HEK293 (cell line): ENCODE results near the gene CLEC12A.

Experiments
- CTCF ChIA-PET: fragments of 350-600 bp; formaldehyde crosslinking; extraction: SDS; loops from one replicate; lab custom pipeline; 2021; ENCODE audit warnings: antibody characterized with exemption; lab: Yijun Ruan, JAX
- POLR2A ChIA-PET: fragments of 300-600 bp; formaldehyde crosslinking; extraction: SDS; loops from one replicate; lab custom pipeline; 2020; ENCODE audit warnings: antibody characterized with exemption, inconsistent platforms; lab: Yijun Ruan, JAX
- H3K27ac ChIP-seq: fragments of 200-500 bp; sonication (Bioruptor generic); 2 replicates; pipeline ENCODE4 v1.5.1; 2014; ENCODE audit warnings: low read depth, low read length, control low read depth, inconsistent platforms; ENCODE audit errors: extremely low read depth
- H3K36me3 ChIP-seq, 2 experiments: fragments of 200-500 bp in 1 of 2; sonication (Bioruptor generic) in 1 of 2; 1 replicate in 1 of 2; 2 replicates in 1 of 2; pipeline ENCODE4 v1.5.1; 2014 to 2017; ENCODE audit warnings: inconsistent platforms in 2 of 2, low read length in 2 of 2; ENCODE audit not compliant: control insufficient read depth in 2 of 2, insufficient read depth in 1 of 2
- H3K4me1 ChIP-seq: fragments of 200-500 bp; sonication (Bioruptor generic); 2 replicates; pipeline ENCODE4 v1.5.1; 2014; ENCODE audit warnings: mild to moderate bottlenecking, low read length, inconsistent platforms; ENCODE audit not compliant: control insufficient read depth, insufficient read depth
- H3K4me3 ChIP-seq: 2 replicates; pipeline ENCODE4 v1.5.1; 2011; ENCODE audit warnings: low read depth, mild to moderate bottlenecking, control low read depth, low read length, moderate library complexity
- H3K9me3 ChIP-seq: fragments of 200-500 bp; sonication (Bioruptor generic); 2 replicates; pipeline ENCODE4 v1.5.1; 2014; ENCODE audit warnings: low read depth, low read length, inconsistent platforms; ENCODE audit not compliant: control insufficient read depth, insufficient read depth
- GFI1B ChIP-seq: fragments of 450-650 bp; formaldehyde crosslinking; IDR thresholded peaks from 2 replicates; pipeline ENCODE4 v1.5.1; 2016; ENCODE audit warnings: missing biosample characterization, missing genetic modification characterization
- KLF7 ChIP-seq: fragments of 450-650 bp; formaldehyde crosslinking; IDR thresholded peaks from 2 replicates; pipeline ENCODE4 v1.5.1; 2016; ENCODE audit warnings: missing biosample characterization, missing genetic modification characterization, borderline replicate concordance
- MEIS1 ChIP-seq: sonication (generic); formaldehyde crosslinking; IDR thresholded peaks from 2 replicates; pipeline ENCODE4 v1.8.1; 2022; ENCODE audit warnings: missing genetic modification reagents, mild to moderate bottlenecking, borderline replicate concordance
- SALL2 ChIP-seq: fragments of 450-650 bp; formaldehyde crosslinking; IDR thresholded peaks from 2 replicates; pipeline ENCODE4 v1.5.0; 2017; ENCODE audit warnings: missing biosample characterization, mild to moderate bottlenecking, missing genetic modification characterization, borderline replicate concordance
- SCRT2 ChIP-seq: fragments of 450-650 bp; formaldehyde crosslinking; IDR thresholded peaks from 2 replicates; pipeline ENCODE4 v1.5.1; 2016; ENCODE audit warnings: missing biosample characterization, missing genetic modification characterization
- SETDB1 ChIP-seq: IDR thresholded peaks from one replicate; pipeline ENCODE4 v1.6.1; 2017; ENCODE audit warnings: mild to moderate bottlenecking, low read length, moderate library complexity, mixed read lengths; ENCODE audit not compliant: insufficient read length
- SP2 ChIP-seq: fragments of 450-650 bp; formaldehyde crosslinking; IDR thresholded peaks from 2 replicates; pipeline ENCODE4 v1.5.1; 2016; ENCODE audit warnings: missing biosample characterization, missing genetic modification characterization
- TCF7L2 ChIP-seq: IDR thresholded peaks from 2 replicates; pipeline ENCODE4 v1.6.1; 2011; ENCODE audit warnings: low read depth, mild to moderate bottlenecking, inconsistent platforms, low read length, moderate library complexity, borderline replicate concordance
- WT1 ChIP-seq: fragments of 450-650 bp; formaldehyde crosslinking; IDR thresholded peaks from 2 replicates; pipeline ENCODE4 v1.5.1; 2016; ENCODE audit warnings: missing biosample characterization, missing genetic modification characterization
- ZBTB48 ChIP-seq: fragments of 450-650 bp; formaldehyde crosslinking; IDR thresholded peaks from 2 replicates; pipeline ENCODE4 v1.5.1; 2016; ENCODE audit warnings: missing biosample characterization, missing genetic modification characterization
- ZNF10 ChIP-seq: fragments of 450-650 bp; formaldehyde crosslinking; IDR thresholded peaks from 2 replicates; pipeline ENCODE4 v1.5.1; 2017; ENCODE audit warnings: missing biosample characterization, missing genetic modification characterization
- ZNF155 ChIP-seq: fragments of 450-650 bp; formaldehyde crosslinking; IDR thresholded peaks from 2 replicates; pipeline ENCODE4 v1.5.1; 2016; ENCODE audit warnings: missing biosample characterization, missing genetic modification characterization
- ZNF19 ChIP-seq: fragments of 450-650 bp; formaldehyde crosslinking; IDR thresholded peaks from 2 replicates; pipeline ENCODE4; 2016; ENCODE audit warnings: missing biosample characterization, missing genetic modification characterization, low read depth
- ZNF514 ChIP-seq: fragments of 450-650 bp; formaldehyde crosslinking; IDR thresholded peaks from 2 replicates; pipeline ENCODE4 v1.5.1; 2016; ENCODE audit warnings: missing biosample characterization, missing genetic modification characterization
- ZNF600 ChIP-seq: fragments of 450-650 bp; formaldehyde crosslinking; IDR thresholded peaks from 2 replicates; pipeline ENCODE4 v1.5.1; 2016; ENCODE audit warnings: missing biosample characterization, missing genetic modification characterization
- ZNF837 ChIP-seq: fragments of 450-650 bp; formaldehyde crosslinking; IDR thresholded peaks from 2 replicates; pipeline ENCODE4 v1.5.1; 2016; ENCODE audit warnings: missing biosample characterization, missing genetic modification characterization
- ZSCAN30 ChIP-seq: fragments of 450-650 bp; IDR thresholded peaks from 2 replicates; pipeline ENCODE4 v1.5.1; 2018; ENCODE audit warnings: missing biosample characterization, mild to moderate bottlenecking, missing genetic modification characterization, moderate library complexity
- TF ChIP-seq, protein P1 (sequence below): fragments of 450-650 bp; IDR thresholded peaks from 2 replicates; pipeline ENCODE4 v1.5.1; 2018; ENCODE audit warnings: missing biosample characterization, mild to moderate bottlenecking, missing genetic modification characterization
- TF ChIP-seq, protein P2 (sequence below): fragments of 450-650 bp; formaldehyde crosslinking; IDR thresholded peaks from 2 replicates; pipeline ENCODE4 v1.5.1; 2017; ENCODE audit warnings: missing biosample characterization, mild to moderate bottlenecking, missing genetic modification characterization, moderate library complexity
- TF ChIP-seq, protein P3 (sequence below): fragments of 450-650 bp; formaldehyde crosslinking; IDR thresholded peaks from 2 replicates; pipeline ENCODE4 v1.5.1; 2017; ENCODE audit warnings: missing biosample characterization, missing genetic modification characterization
- TF ChIP-seq, protein P4 (sequence below): fragments of 450-650 bp; formaldehyde crosslinking; IDR thresholded peaks from 2 replicates; pipeline ENCODE4 v1.5.1; 2016; ENCODE audit warnings: missing biosample characterization, missing genetic modification characterization
- TF ChIP-seq, protein P5 (sequence below): fragments of 450-650 bp; formaldehyde crosslinking; IDR thresholded peaks from 2 replicates; pipeline ENCODE4 v1.5.1; 2016; ENCODE audit warnings: missing biosample characterization, missing genetic modification characterization

The CLEC12A gene

DNA sequence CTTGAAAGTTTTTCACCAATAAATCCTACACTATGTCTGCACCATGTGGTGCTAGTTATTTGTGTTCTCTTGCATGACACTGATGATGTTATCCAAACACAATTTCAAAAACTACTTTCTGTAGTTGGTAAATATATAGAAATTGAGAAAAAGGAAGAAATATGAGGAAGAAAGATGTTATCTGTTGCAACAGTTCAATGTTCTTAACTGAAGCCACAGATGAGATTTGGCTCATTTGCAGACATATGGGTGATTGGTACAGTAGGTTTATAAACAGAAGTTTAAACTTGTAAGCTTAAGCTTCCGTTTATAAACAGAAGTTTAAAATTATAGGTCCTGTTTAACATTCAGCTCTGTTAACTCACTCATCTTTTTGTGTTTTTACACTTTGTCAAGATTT is at the start of gene CLEC12A:
CLEC12A (plus strand) TSS at position 229 of the 400 bp plus-strand sequence. CDS start 188 bp downstream, outside the sequence.
- Histone ChIP-seq H3K36me3 (no peaks in the 10 kb centered on the region), H3K27ac (no peak within 1 kb of the TSS)
- POLR2A ChIA-PET: no interaction called here

DNA sequence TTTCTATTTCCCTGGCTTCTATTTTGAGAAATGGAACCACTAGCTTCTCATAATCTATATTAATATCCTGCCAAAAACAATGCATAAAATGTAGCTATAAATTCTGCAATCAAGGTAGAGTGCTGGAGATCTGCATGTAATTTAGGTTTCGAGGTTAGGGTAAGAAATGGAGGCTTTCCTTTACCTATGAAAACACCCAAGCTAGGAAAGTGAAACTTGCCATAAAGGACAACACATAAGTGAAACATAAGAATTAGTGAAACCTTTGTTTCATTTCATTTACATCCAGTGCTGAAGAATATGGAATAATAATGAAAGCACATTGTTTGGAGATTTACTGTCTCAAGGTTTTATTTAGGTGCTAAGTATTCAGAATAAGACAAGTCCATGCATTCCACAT is 48.8 kb upstream of the CLEC12A start:
- H3K4me3 ChIP-seq: no peak overlapping the region
- no peaks in the 10 kb centered on the region for H3K9me3 ChIP-seq
- no peaks in the 10 kb centered on the region for H3K4me1 ChIP-seq
- ChIA-PET CTCF (interaction anchor here (0.7 to 0.9 kb wide), 3 partner anchors 22 to 1109 kb away, joined by 3 to 4 read pairs (median 3); partner anchors contain the start of gene TAS2R31), POLR2A (no interaction called here)
- H3K27ac ChIP-seq: no peak overlapping the region
- H3K36me3 ChIP-seq: no peaks in the 10 kb centered on the region
- no peak for TF ChIP-seq ZBTB48 (tag by site-specific recombination)
- TF ChIP-seq SALL2: no peak
- TF ChIP-seq SETDB1: no peak
- no peak for TF ChIP-seq MEIS1 (CRISPR knock-in tag)
- no peak for TF ChIP-seq ZNF600 (tag by site-specific recombination)
- TF ChIP-seq KLF7 (tag by site-specific recombination): no peak
- no peak for TF ChIP-seq SP2 (tag by site-specific recombination)
- TF ChIP-seq ZNF19 (tag by site-specific recombination): no peak
- no peak for TF ChIP-seq WT1 (tag by site-specific recombination)
- TF ChIP-seq, all 188 proteins: peak for 0

More for the DNA sequence above, at the start of gene CLEC12A:
- CTCF ChIA-PET: no interaction called here
- Histone ChIP-seq H3K4me1 (no peaks in the 10 kb centered on the region), H3K9me3 (no peaks in the 10 kb centered on the region), H3K4me3 (no peak within 1 kb of the TSS)
- TF ChIP-seq ZNF514: no peak
- TF ChIP-seq ZNF10 (tag by site-specific recombination): no peak
- no peak for TF ChIP-seq ZNF837 (tag by site-specific recombination)
- TF ChIP-seq GFI1B (tag by site-specific recombination): no peak
- no peak for TF ChIP-seq TCF7L2
- TF ChIP-seq, protein P1, sequence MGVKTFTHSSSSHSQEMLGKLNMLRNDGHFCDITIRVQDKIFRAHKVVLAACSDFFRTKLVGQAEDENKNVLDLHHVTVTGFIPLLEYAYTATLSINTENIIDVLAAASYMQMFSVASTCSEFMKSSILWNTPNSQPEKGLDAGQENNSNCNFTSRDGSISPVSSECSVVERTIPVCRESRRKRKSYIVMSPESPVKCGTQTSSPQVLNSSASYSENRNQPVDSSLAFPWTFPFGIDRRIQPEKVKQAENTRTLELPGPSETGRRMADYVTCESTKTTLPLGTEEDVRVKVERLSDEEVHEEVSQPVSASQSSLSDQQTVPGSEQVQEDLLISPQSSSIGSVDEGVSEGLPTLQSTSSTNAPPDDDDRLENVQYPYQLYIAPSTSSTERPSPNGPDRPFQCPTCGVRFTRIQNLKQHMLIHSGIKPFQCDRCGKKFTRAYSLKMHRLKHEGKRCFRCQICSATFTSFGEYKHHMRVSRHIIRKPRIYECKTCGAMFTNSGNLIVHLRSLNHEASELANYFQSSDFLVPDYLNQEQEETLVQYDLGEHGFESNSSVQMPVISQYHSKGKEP (tag by site-specific recombination): no peak
- TF ChIP-seq SCRT2 (tag by site-specific recombination): no peak
- TF ChIP-seq, protein P2, sequence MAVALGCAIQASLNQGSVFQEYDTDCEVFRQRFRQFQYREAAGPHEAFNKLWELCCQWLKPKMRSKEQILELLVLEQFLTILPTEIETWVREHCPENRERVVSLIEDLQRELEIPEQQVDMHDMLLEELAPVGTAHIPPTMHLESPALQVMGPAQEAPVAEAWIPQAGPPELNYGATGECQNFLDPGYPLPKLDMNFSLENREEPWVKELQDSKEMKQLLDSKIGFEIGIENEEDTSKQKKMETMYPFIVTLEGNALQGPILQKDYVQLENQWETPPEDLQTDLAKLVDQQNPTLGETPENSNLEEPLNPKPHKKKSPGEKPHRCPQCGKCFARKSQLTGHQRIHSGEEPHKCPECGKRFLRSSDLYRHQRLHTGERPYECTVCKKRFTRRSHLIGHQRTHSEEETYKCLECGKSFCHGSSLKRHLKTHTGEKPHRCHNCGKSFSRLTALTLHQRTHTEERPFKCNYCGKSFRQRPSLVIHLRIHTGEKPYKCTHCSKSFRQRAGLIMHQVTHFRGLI (tag by site-specific recombination): no peak
- TF ChIP-seq, protein P3, sequence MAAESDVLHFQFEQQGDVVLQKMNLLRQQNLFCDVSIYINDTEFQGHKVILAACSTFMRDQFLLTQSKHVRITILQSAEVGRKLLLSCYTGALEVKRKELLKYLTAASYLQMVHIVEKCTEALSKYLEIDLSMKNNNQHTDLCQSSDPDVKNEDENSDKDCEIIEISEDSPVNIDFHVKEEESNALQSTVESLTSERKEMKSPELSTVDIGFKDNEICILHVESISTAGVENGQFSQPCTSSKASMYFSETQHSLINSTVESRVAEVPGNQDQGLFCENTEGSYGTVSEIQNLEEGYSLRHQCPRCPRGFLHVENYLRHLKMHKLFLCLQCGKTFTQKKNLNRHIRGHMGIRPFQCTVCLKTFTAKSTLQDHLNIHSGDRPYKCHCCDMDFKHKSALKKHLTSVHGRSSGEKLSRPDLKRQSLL: no peak
- no peak for TF ChIP-seq ZNF155 (tag by site-specific recombination)
- TF ChIP-seq, protein P4, sequence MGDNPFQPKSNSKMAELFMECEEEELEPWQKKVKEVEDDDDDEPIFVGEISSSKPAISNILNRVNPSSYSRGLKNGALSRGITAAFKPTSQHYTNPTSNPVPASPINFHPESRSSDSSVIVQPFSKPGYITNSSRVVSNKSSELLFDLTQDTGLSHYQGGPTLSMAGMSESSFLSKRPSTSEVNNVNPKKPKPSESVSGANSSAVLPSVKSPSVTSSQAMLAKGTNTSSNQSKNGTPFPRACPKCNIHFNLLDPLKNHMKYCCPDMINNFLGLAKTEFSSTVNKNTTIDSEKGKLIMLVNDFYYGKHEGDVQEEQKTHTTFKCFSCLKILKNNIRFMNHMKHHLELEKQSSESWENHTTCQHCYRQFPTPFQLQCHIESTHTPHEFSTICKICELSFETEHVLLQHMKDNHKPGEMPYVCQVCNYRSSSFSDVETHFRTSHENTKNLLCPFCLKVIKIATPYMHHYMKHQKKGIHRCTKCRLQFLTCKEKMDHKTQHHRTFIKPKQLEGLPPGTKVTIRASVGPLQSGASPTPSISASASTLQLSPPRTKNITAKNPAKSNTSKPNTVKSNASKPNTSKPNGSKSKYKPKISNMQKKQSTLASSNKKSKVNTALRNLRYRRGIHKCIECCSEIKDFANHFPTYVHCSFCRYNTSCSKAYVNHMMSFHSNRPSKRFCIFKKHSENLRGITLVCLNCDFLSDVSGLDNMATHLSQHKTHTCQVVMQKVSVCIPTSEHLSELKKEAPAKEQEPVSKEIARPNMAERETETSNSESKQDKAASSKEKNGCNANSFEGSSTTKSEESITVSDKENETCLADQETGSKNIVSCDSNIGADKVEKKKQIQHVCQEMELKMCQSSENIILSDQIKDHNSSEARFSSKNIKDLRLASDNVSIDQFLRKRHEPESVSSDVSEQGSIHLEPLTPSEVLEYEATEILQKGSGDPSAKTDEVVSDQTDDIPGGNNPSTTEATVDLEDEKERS (tag by site-specific recombination): no peak
- TF ChIP-seq ZSCAN30: no peak
- TF ChIP-seq, protein P5, sequence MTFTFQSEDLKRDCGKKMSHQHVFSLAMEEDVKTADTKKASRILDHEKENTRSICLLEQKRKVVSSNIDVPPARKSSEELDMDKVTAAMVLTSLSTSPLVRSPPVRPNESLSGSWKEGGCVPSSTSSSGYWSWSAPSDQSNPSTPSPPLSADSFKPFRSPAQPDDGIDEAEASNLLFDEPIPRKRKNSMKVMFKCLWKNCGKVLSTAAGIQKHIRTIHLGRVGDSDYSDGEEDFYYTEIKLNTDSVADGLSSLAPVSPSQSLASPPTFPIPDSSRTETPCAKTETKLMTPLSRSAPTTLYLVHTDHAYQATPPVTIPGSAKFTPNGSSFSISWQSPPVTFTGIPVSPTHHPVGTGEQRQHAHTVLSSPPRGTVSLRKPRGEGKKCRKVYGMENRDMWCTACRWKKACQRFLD (tag by site-specific recombination): no peak
